ENCODE results near the gene WDR83.

WDR83 gene

GRCh38 chr19:12720296-12720695, 53.7 kb downstream of the WDR83 start:
- DNase-seq = no peak

GRCh38 chr19:12720851-12721655, 54.4 kb downstream of the WDR83 start:
- DNase-seq = no peak

DNA sequence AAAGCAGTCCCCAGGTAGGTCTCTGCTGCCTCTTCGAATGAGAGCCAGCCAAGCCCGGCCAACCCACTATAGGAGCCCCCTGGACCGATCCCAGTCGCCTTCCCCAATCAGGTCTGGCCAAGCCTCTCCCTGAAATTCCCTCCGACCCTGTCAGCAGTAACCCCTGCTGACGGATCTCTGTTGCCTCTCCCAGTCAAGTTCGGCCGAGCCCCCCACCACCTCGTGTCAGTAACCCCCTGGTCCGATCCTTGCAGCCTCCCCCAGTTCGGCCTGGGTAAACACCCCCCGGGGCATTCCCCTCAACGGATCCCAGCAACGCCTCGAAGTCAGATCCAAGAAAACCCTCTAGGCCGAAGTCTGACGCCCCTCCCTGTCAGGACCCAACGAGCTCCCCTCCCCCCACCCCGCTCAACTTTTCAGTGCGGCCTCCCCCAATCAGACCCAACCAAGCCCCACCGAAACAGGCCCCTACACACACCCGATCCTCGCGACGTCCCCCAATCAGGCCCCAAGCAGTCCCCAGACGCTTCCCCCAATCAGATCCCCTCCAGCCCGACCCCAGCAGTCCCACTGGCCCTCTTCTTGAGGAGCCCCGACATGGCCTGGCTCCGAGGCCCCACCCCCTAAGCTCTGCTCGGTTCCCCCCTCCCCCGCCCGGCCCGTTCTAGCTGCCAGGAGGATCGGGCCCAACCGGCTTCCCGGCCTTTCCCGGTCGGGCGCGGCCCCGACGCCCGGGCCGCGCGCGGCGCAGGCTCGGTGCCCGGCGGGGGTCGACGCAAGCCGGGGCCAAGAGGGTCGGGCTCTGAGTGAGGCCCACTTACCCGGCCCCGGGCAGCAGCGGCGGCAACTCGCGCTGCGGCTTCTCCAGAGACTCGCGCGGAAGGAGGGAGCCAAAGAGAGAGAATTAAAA, 55.3 kb downstream of the WDR83 start:
- DNase-seq = peak; percentile 30

- DNase-seq = peak; percentile 98
Measured at GRCh38 chr19:12722566-12723380, 56.2 kb downstream of the WDR83 start.

DNA sequence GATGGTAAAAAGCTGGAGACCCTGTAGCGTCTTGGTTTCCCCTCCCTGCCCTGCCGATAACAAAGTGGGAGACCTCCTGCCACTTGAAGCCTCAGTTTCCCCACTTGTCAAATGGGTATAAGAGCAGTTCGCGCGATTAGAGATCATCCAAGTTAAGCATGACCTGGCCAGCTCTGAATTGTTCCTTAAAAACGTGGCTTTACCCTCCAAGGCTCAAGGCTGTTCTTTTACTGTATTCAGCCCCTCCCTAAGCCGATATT, 56.7 kb downstream of the WDR83 start:
- DNase-seq = no peak

- peak; percentile 55 for DNase-seq
Measured at GRCh38 chr19:12723641-12724426, 57.2 kb downstream of the WDR83 start, which contains the start of gene TNPO2. Gene TNPO2 (minus strand): TSS chr19:12723932. CDS start chr19:12720977, 2,955 bp downstream.

Measured in CD4-positive, alpha-beta T cell treated with Interleukin-4 for 4 hours (primary cell).